GM19035 (cell line): ENCODE measurements around the gene IL22RA1.

Experiments
- ATAC-seq: cut with Tn5 transposase; IDR thresholded peaks from one replicate; pipeline ENCODE4 v1.9.1; 2021; ENCODE audit not compliant: unreplicated experiment

Gene IL22RA1

DNA sequence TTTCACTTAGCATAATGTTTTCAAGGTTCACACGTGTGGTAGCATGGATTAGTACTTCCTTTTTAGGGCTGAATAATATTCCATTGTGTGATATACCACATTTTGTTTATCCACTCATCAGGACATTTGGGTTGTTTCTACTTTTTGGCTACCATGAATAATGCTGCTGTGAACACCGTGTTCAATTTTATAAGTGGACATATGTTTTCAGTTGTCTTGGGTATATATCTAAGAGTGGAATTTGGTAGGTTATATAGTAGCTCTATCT, 3.8 kb downstream of the IL22RA1 start:
- ATAC-seq, result no peak

DNA sequence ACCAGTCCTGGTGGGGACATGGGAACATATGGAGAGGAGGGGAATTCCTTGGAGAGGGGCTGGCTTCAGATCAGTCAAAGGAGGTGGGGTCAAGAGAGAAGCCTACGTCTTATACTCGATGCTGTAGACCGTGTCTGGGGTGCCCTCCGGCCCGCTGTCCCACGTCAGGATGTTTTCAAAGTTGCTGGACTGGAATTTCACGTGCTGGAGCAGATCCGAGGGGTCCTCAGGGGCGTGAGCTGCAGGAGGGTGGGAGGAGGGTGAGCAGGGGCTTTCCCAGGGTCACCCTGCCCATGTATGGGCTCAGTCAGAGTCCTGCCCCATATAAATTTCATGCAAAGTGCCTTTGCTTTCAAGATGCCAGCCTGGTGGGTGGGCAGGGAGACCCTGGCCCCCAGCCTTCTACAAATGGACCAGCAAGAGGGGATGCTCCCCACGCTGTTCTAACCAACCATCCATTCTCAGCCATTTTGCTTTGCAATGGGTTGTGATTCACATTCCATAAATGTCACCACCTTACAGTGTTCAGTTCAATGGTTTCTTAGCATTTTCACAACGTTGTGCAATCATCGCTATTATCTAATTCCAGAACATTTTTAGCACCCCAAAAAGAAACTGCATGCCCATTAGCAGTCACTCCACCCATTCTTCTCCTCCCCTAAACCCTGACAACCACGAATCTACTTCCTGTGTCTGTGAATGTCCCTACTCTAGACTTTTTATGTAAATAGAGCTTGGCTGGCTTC, 4.3 kb downstream of the IL22RA1 start:
- no peak for ATAC-seq

DNA sequence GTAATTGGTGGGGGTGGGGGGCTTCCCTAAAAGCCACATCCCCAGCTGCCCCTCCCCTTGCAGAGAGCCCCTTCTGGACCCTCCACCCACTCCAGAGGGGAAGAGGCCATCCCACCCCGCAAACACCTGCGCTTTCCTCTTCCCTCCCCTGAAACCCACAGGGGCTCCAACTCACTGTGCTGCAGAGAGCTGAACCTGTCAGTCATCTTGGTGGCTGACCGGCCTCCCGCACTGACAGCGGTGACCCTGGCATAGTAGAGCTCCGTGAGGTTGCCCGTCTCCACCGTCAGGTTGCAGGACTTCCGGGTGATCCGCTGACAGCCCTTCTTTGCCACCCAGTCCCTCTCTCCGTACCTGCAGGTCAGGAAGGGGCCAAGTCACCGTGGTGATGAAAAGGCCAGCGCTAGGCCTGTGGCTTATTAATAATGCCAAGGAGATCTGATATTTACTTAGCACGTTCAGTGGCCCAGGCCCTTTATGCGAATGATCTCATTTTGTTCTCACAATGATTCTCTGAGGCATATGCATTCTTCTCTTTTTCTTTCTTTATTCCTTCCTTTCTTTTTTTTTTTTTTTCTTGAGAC, 5.9 kb downstream of the IL22RA1 start:
- no peak for ATAC-seq

DNA sequence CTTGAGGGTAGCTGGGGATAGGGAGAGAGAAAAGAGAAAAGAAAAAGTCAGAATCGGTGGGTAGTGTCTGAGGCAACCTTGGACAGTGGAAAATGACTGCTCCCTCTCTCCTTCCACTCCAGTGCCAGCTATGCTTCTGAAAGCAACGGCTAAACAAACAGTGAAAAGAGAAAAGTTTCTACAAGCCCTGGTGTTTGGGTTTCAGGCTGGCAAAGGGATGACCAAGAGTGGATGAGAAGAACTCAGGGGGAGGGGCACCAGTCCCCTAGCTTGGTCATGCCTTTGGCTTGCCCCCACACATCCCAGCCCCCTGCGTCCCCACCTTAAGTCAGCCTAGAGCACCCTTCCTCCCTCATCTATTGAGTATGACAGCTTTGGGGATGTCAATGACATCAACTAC, 8.6 kb downstream of the IL22RA1 start:
- no peak for ATAC-seq

DNA sequence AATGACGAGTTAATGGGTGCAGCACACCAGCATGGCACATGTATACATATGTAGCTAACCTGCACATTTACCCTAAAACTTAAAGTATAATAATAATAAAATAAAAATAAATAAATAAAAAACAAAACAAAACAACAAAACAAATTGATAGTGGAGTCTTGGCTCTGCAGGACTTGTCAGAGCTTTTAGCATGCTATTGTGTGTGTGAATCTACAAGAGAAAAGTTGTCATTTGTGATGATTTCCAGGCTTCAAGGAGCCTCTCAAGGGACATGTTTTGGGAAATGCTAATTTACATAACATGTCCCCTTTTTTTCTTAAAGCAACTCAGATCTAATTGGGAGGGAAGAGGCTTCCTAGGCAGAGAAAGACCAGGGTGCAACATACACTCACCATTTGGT, 9.1 kb downstream of the IL22RA1 start:
- ATAC-seq, result no peak

DNA sequence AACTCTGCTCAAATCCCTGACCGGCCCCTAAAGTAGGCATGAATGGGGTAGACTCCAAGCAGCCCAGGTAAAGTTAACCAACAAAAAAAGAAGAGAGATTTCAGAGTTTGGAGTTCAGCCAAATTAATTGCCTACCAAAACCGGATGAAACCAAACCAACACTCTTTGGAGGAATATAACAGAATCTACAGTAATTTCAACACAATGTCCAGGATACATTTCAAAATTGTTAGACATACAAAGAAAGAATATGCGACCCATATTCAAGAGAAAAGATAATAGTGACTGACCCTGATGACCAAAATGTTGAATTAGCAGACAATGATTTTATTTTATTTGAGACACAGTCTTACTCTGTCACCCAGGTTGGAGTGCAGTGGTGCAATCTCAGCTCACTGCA, 12.6 kb downstream of the IL22RA1 start:
- no peak for ATAC-seq

DNA sequence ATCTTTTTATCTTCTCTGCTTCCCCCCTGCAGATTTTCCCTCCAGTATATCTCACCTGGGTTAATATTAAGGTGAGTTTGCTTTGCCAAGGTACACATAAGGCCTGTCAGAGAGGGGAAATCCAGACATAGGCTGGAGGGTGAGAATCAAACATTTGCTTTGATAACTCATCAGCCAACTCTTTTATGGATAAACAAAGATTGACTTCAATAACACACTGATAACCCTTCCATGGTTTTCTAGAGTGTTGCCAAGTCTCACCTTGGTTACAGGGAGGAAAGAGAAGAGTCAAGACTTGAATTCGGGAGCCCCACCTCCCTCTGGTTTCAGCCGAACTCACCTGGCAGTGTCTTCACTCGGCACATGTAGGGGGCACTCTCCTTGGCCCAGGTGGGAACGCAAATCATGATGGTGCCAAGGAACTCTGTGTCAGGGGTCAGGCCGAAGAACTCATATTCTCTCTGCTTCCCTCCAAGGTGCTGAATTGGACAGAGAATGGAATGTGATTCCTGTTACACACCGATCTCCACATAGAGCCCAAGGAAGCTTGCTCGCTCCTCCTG, 15.1 kb downstream of the IL22RA1 start:
- ATAC-seq, result no peak

DNA sequence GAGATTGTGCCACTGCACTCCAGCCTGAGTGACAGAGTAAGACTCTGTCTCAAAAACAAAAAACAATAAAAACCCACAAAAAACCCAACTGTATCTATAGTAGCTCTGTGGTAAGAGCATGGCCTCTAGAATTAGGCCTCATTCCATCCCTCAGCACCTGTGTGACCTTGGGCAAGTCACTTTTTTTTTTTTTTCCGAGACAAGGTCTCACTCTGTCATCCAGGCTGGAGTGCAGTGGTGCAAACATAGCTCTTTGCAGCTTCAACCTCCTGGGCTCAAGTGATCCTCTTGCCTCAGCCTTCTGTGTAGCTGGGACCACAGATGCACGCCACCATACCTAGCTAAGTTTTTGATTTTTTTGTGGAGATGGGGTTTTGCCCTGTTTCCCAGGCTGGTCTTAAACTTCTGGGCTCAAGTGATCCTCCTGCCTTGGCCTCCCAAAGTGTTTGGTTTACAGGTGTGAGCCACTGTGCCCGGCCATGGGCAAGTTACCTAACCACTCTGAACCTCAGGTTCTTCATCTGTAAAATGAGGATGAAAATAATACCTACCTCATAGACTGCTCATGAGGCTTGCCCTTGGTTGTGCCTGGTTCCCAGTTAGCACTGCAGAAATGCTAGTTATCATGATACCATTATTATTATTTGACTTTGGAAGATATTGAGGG, 15.7 kb downstream of the IL22RA1 start:
- no peak for ATAC-seq

DNA sequence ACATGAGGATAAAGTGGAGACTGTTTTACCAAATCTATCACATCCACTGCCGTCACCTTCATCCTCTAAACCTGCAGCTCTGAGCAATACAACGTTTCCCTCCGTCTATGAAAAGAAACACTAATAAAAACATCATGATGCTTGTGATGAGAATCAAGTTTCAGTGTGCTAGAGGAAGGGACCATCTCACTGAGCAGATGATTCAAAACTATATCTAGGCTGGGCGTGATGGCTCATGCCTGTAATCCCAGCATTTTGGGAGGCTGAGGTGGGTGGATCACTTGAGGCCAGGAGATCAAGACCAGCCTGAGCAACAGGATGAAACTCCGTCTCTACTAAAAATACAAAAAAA, 16.3 kb downstream of the IL22RA1 start:
- no peak for ATAC-seq

DNA sequence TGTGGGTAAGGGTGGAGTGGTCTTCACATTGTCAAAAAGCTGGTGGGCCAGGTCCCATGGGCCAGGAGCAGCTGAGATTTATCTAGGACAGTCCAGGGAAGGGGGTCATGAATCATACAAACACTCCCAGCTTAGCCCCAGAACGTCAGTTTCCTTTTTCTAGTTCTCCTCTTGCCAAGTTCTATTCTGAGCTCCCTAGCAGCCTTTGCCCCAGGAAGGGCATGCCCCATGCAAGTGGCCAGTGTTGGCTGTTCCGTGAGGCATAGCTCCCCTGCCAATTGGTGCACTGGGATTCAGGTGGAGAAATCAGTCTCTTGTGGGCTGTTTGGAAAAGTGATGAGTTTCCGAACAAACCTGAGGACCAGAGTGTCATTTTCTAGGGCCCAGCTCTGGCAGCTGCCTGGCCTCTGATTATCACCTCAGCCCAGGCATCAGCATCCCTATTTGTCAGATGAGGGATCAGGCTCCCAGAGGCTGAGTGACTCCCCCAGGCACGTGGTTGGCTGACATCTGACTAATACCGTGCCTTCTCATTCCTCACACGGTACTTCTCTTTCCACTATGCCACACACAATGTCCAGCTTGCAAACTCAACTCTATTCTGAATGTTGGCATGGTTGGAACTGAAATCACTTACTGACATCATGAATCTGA, 16.8 kb downstream of the IL22RA1 start:
- no peak for ATAC-seq

DNA sequence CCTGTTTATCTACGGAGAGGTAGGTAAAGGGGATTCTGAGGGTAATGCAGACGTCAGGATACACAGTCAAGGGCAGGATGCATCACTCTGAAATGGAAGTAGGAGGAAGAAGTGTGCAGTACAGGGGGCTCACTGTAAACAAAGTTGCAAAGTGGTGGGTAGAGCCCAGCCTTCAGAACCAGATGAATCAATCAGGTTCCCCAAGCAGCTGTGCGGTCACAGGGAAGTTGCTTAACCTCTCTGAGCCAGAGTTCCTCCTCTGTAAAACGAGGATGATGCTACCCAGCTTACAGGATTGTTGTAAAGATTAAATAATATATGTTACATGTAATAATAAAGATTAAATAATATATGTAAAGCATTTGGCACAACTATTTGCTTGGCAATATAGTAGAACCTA, 17.5 kb downstream of the IL22RA1 start:
- ATAC-seq, result no peak

DNA sequence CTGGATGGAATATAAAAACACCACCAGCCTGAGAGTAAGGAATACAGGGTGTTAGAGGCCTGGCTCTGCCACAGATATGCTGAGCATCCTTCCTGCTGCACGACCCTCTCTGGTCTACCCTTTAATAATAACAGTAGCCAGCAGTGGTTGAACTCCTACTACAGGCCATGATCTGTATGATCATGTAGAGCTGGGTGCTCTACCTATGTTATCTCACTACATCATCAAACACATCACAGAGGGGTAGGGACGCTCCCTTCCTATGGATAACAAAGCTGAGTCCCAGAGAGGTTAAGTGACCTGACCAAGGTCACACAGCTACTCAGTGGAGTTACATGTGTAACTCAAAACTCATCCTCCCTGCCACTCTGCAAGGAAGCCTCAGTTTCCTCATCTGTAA, 18.0 kb downstream of the IL22RA1 start:
- ATAC-seq, result no peak

DNA sequence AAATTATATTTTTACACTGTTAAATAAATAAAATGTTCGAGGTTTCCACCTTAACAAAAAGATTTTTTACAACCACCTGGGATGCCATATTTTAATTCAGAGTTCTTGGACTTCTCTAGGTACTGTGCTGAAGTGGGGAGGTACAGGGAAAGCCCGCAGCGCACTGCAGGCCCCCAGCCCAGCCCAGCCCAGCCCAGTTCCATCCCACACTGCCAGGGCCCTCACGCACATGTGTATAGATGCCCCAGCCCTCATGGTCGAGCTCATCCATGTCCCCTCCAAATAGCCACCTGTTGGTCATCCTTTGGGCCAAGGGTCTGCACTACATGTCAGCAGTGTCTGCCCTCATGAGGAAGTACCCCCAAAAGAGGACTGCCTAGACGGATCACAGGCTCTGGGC, 19.3 kb downstream of the IL22RA1 start:
- ATAC-seq, result no peak

DNA sequence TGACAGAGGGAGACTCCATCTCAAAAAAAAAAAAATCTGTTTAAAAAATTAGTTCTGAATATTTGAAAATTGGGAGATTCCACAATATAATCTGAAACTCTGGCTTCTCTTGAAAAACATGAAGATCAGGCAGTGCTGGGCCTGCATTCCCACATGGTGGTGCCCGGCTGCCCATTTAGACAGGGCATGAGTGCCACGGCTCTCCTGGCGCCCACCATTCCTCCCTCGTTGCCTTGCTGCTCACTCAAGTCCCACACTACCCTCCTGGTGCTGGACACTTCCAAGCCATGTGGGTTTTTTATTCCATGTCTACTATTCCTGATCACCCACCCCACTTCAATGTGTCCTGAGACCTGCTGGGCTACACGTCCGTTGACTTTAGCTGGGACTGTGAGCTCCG, 20.2 kb downstream of the IL22RA1 start:
- no peak for ATAC-seq

DNA sequence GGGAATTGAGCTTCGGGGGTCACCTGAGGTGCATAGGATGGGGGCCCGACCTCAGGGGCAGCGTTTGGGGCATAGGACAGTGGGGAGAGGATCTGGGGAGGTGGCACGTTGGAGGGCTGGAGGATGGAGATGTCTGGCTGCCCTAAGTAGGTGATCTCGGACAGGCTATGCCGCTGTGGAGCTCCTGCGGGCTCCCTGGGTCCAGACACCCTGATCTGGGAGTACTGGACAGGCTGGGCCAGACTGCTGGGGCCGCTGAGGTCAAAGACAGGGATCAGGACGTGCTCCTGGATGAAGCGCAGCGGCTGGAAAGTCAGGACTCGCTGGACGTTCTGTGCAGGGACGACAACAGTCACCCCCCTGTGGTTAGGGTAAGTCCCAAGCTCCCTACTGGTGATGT, 21.5 kb downstream of the IL22RA1 start:
- ATAC-seq, result no peak

DNA sequence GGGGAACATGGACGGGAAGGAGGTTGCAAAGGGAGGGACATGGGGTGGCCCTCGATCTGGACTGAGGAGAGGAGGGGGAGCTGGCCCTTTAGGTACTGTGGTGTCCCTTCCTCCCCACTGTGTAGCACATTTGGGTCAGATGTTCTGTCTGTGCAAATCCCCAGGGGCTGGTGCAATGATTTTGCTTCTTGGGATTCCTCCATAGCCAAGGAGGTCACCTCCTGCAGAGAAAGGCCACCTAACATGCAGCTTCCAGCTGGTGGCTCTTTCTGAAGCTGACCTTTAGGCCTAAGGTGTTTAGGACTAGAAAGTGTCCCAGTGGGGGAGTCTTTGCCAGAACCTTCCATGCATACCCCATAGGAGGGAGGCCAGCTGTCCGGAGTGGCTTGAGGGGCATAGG, 22.0 kb downstream of the IL22RA1 start:
- ATAC-seq, result no peak

DNA sequence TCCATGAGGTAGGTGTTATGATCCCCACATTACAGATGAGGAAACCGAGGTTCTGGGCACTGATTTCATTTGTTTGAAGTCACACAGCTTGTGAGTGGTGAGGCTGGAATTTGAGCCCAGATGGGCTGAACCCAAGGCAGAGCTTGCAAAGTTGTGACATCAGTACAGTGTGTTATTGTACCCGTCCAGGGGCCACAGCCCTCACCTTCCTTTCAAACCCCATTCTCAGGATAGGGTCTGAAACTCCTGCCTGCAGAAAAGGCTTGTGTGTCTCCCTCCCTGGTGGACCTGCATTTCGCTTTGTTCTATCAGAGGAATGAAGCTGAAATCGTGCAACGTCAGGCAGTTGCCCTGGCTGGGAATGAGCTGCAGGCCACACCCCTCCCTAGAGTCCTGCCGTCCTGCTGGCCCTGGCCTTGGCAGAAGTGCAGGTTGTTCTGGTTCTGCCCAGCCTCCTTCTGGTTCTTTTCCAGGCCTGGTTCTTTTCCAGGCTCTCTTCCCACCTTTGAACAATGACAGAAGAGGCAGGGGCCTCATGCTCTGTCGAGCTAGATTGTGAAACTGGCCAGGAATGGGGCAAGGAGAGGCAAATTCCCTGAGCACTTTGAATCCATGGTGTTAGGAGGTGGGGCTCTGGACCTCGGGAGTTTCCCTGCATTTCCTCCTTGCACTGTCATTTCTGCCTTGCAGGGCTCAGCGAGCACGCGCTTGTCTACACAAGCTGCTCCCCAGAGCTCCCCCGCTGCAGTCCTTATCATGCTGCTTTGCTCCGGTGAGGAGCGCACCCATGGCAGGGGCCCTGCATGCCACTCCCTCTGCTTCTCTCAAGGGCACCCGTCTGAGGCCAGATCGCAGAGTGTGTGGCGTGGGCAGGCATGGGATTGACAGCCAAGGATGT, 22.8 kb downstream of the IL22RA1 start:
- no peak for ATAC-seq

DNA sequence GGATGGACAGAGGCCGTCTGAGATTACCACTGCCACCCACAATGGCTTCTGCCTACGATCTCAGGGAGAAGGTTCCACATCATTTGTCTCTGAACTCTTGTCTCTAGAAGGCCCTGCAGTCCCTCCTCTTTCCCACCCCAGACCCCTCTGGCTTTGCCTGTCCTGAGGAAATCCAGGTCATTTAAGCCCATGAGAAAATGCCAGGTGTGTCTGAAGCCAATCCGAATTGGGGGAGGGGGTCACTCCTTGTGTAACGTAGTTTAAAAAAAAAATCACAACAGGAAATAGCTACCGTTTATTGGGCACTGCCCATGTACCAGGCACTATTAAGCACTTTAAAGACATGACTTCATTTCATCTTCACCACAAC, 23.5 kb downstream of the IL22RA1 start:
- ATAC-seq, result no peak

DNA sequence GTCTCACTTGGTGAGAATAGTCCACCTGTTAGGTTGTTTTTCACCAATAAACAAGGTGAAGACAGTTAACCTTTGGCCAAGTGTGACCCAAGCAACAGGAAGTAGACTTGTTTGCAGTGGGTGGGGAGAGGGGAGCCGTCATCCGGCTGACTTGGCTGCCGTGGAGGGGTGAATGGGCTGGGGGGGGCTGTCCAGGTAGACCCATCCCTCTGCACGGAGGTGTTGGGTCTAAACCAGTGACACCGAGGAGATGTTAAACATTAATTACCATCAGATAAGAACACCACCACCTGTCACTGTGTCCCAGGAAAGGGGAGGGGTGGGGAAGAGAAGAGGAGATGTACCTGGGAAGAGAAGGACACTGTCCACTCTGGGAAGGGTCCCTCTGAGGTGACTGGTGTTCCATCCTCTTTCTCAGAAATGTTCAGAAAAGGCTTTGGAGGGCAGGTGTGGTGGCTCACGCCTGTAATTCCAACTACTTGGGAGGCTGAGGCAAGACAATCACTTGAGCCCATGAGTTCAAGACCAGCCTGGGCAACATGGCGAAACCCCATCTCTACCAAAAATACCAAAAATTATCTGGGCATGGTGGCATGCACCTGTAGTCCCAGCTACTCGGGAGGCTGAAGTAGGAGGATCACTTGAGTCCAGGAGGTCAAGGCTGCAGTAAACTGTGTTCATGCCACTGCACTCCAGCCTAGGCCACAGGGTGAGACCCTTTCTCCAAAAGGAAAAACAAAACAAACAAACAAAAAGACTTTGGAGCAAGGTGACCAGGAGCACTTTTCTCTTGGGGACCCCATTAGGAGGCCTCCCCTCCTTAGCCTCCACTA, 24.3 kb downstream of the IL22RA1 start:
- no peak for ATAC-seq

DNA sequence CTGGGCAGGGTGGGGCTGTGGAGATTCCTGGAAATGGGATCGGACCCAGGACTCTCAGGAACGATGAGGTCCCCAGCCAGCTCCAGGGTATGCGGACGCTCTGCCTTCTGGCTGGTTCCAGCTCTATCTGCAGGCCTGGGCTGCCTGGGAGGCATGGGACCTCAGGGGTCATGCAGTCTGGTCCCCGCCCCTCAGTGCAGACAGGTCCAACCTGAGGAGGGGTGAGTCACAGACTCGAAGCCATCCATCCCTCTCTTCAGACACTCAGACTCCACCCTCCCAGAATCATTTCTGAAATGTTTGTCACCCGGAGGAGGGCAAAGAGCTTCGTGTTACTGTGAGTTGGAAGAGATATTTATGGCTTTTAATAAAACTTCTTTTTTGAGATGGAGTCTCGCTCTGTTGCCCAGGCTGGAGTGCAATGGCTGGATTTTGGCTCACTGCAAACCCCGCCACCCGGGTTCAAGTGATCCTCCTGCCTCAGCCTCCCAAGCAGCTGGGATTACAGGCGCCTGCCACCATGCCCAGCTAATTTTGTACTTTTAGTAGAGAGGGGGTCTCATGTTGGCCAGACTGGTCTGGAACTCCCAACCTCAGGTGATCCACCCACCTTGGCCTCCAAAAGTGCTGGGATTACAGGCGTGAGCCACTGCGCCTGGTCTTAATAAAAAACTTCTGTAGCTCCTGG, 25.1 kb downstream of the IL22RA1 start:
- no peak for ATAC-seq
